GM19397 (cell line): ENCODE measurements around the gene NRXN3.

Source experiments
- ATAC-seq: cut with Tn5 transposase; IDR thresholded peaks from one replicate; pipeline ENCODE4 v1.9.1; 2021; ENCODE audit warnings: mild to moderate bottlenecking, moderate library complexity; ENCODE audit not compliant: unreplicated experiment

Gene NRXN3

GRCh38 chr14:79304279-79304678 is 1134.1 kb downstream of the NRXN3 start:
- no peak for ATAC-seq

- ATAC-seq, result no peak
Measured at GRCh38 chr14:79306546-79306945, 1136.4 kb downstream of the NRXN3 start.

- ATAC-seq, result no peak
Measured at GRCh38 chr14:79318371-79318770, 1148.2 kb downstream of the NRXN3 start.

GRCh38 chr14:79320561-79320960 is 1150.4 kb downstream of the NRXN3 start:
- ATAC-seq, result no peak

GRCh38 chr14:79321070-79321469 is 1150.9 kb downstream of the NRXN3 start:
- no peak for ATAC-seq

- ATAC-seq, result no peak
Measured at GRCh38 chr14:79325071-79325470, 1154.9 kb downstream of the NRXN3 start.

GRCh38 chr14:79325557-79325956 is 1155.4 kb downstream of the NRXN3 start:
- ATAC-seq, result no peak

GRCh38 chr14:79328863-79329262 is 1158.7 kb downstream of the NRXN3 start:
- ATAC-seq, result no peak

- no peak for ATAC-seq
Measured at GRCh38 chr14:79331830-79332229, 1161.7 kb downstream of the NRXN3 start.

- ATAC-seq, result no peak
Measured at GRCh38 chr14:79332504-79333197, 1162.5 kb downstream of the NRXN3 start.

GRCh38 chr14:79333198-79333546 is 1163.0 kb downstream of the NRXN3 start:
- no peak for ATAC-seq

- no peak for ATAC-seq
Measured at GRCh38 chr14:79334272-79334671, 1164.1 kb downstream of the NRXN3 start.

- ATAC-seq, result no peak
Measured at GRCh38 chr14:79337761-79338160, 1167.6 kb downstream of the NRXN3 start.

GRCh38 chr14:79342942-79343341 is 1172.8 kb downstream of the NRXN3 start:
- ATAC-seq, result no peak

GRCh38 chr14:79351011-79351410 is 1180.8 kb downstream of the NRXN3 start:
- ATAC-seq, result no peak

GRCh38 chr14:79352076-79352630 is 1182.0 kb downstream of the NRXN3 start:
- ATAC-seq, result no peak

GRCh38 chr14:79354336-79354735 is 1184.2 kb downstream of the NRXN3 start:
- ATAC-seq, result no peak

GRCh38 chr14:79356040-79356439 is 1185.9 kb downstream of the NRXN3 start:
- no peak for ATAC-seq

GRCh38 chr14:79357307-79357706 is 1187.1 kb downstream of the NRXN3 start:
- ATAC-seq, result no peak

GRCh38 chr14:79363291-79363690 is 1193.1 kb downstream of the NRXN3 start:
- no peak for ATAC-seq

- no peak for ATAC-seq
Measured at GRCh38 chr14:79369359-79370332, 1199.5 kb downstream of the NRXN3 start.

GRCh38 chr14:79370969-79371368 is 1200.8 kb downstream of the NRXN3 start:
- no peak for ATAC-seq
